ENCODE measurements around the gene IFNE.

The IFNE gene

GRCh38 chr9:21482213-21482612 lies at the start of gene IFNE:
TSS of gene IFNE (minus strand) at chr9:21482313. CDS start at chr9:21481694, 619 bp downstream.
- DNase-seq, result no peak

- DNase-seq, result no peak
Observed at GRCh38 chr9:21528123-21528808, 46.2 kb upstream of the IFNE start.

DNA sequence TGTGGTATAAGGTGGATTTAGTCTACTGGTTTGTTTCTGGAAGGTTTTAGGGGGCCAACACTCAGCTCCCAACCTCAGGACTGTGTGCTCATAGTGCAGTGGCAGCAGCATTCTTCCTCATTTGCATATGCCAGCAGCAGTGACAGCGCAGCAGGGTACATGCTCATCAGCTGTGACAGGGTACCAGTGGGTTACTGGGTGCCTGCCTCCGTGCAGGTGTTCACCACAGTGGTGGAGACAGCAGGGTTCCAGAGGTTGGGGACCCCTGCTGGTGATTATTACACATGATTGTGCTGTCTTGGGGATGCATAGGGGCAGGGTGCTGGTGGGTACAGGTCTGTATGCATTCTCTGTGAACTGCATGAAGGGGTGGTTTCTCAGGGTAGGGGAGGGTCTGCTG lies 45.5 kb upstream of the IFNE start:
- DNase-seq, result no peak

- no peak for DNase-seq
Observed at GRCh38 chr9:21525174-21525573, 43.1 kb upstream of the IFNE start.

- DNase-seq, result no peak
Observed at GRCh38 chr9:21524099-21524830, 42.2 kb upstream of the IFNE start.

DNA sequence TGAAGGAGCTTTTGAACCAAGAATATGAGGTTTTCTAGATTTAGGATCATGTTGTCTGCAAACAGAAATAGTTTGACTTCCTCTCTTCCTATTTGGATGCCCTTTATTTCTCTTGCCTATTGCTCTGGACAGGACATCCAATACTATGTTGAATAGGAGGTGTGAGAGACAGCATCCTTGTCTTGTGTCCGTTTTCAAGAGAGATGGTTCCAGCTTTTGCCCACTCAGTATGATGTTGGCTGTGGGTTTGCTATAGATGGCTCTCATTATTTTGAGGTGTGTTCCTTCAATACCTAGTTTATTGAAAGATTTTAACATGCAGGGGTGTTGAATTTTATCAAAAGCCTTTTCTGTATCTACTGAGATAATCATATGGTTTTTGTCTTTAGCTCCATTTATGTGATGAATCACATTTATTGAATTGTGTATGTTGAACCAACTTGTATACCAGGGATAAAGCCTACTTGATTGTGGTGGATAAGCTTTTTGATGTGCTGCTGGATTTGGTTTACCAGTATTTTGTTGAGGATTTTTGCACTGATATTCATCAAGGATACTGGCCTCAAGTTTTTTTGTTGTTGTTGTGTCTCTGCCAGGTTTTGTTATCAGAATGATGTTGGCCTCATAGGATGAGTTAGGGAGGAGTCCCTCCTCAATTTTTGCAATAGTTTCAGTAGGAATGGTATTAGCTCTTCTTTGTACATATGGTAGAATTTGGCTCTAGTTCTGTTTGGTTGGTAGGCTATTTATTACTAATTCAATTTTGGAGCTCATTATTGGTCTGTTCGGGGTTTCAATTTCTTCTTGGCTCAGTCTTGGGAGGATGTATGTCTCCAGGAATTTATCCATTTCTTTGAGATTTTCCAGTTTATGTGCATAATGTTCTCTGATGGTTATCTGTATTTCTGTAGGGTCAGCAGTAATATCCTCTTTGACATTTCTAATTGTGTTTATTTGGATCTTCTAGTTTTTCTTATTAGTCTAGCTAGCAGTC lies 41.2 kb upstream of the IFNE start:
- no peak for DNase-seq

DNA sequence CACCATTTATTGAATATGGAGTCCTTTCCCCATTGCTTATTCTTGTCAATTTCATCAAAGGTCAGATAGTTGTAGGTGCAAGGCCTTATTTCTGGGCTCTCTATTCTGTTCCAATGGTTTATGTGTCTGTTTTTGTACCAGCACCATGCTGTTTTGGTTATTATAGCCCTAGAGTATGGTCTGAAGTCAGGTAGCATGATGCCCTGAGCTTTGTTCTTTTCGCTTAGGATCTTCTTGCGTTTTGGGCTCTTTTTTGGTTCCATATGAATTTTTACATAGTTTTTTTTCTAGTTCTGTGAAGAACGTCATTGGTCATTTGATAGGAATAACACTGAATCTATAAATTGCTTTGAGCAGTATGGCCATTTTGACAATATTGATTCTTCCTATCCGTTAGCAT lies 40.2 kb upstream of the IFNE start:
- no peak for DNase-seq

- DNase-seq, result no peak
Observed at GRCh38 chr9:21521448-21521847, 39.3 kb upstream of the IFNE start.

GRCh38 chr9:21520501-21521228 lies 38.6 kb upstream of the IFNE start:
- no peak for DNase-seq

DNA sequence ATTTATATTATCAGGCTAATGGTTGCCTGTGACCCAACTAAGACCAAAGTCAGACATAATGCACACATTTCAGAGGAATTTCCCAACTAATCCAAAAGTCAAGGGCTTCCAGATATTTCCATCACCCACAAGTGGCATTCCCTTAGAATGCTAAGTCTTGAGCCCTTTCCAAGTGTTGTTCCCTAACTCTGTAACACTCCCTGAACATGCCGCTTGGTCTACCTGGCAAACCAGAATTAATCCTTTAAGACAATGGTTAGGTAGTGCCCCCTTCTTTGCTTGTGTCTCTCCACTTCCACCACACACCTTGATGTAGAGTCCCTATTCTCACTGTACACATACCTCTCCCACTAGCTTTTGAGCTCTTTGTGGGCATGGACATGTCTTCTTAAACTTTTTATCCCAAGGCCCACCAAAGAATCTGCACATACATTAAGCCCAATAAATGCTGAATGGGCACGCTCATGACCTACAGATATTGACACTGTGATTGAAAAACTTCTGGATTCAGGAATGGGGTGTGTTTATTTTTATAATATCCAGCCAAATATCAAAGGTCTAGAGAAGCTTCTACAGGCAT lies 37.8 kb upstream of the IFNE start:
- no peak for DNase-seq

DNA sequence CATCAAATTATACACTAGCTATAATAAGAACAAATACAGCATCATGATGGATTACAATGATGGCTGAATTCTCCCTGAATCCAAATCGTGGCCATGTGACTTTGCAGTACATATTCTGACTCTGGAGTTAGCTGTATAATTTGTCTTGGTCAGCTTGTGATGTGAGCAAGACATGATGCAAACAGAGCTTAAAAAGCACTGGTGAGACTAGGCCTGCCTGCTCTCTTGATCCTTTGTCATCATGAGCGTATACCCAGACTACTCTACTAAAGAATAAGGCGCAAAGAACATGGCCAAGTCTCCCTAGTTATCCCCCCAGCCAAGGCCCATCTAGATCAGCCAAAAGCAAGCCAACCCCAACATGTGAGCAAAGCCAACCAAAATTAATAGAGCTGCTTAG lies 34.7 kb upstream of the IFNE start:
- no peak for DNase-seq

- DNase-seq, result no peak
Observed at GRCh38 chr9:21513431-21513830, 31.3 kb upstream of the IFNE start.

DNA sequence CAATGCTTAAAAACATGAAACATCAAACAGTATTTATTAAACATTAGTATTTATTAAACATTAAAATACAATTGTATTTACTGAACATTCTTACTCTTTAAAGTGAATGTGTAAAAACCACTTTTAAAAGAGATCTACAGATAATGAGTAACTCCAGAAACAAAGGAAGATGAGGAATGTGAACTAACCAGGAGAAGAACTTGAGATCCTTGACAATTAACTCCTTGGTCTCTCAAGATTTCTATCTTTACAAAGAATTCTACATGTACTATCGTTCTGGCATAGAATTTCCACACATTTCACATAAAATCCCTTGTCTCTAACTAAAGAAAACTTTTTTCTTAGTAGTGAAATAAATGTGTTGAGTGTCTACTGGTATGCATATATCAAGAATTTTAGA lies 28.7 kb upstream of the IFNE start:
- no peak for DNase-seq

GRCh38 chr9:21507483-21507790 lies 25.3 kb upstream of the IFNE start:
- DNase-seq, result no peak

- no peak for DNase-seq
Observed at GRCh38 chr9:21506626-21507482, 24.7 kb upstream of the IFNE start.

DNA sequence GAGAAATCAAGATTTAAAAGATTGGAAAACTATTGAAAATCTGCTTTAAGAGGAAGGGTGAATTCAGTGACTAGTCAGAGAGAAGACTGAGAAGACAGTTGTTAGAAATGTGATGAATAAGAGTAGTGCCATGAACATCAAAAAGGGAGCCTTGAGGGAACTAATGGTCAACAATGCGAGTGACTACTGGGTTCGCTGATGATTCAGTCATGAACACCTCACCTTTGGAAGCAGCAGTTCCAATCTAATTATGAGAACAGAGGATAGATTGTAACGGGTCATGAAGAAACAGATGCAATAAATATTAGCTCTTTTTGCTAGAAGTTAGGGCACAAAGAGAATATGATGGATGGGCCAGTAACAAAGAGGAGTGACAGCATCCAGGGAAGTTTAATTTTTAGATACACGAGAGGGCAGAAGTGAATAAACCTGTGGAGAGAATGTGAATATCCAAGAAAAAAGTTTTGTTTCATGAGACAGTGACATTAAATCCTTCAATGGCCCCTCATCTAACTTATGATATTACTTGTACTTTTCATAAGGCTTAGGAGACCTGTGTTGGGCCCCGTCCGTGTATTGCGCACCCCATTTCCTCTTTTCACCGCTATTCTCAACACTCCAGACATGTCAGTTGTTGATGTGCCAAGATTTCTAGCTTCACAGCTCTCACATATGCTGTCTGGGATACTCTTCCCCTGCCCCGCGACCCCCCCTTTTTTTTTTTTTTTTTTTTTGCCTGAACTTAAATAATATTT lies 23.5 kb upstream of the IFNE start:
- DNase-seq, result no peak

- DNase-seq, result no peak
Observed at GRCh38 chr9:21504894-21505293, 22.8 kb upstream of the IFNE start.

DNA sequence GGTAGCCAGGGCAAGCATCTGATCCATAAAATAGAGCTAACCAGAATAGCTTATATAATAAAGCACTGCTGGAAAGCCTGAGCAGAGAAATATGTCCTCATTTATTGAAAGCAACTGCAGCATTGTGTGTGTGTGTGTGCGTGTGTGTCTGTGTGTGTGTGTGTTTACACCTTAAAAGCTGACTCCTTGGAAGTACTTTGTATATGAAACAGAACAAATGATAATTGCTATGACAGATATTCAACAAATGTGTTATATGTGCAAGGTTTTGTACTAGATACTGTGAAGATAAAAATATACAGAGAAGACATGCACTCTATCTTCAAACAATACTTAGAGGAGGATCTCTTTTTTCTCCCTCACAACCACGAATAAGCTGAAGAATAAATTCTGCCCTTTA lies 22.0 kb upstream of the IFNE start:
- no peak for DNase-seq

DNA sequence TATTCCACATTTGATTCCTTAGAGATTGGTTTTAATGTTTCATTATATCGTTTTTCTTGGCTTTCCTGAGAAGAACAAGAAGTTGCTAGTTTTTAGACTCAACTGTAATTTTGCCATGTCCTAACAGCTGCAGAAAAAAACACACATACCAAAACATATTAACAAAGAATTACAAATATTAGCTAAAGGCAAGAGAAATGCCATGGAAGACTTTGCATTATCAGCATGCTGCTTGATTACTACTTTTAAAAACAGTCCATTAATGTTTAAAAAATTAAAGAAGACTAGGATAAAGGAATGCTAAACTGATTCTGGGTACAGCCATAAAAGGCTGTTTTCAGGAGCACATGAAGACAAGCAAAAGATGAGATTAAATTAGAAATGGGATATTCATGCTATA lies 20.5 kb upstream of the IFNE start:
- no peak for DNase-seq

DNA sequence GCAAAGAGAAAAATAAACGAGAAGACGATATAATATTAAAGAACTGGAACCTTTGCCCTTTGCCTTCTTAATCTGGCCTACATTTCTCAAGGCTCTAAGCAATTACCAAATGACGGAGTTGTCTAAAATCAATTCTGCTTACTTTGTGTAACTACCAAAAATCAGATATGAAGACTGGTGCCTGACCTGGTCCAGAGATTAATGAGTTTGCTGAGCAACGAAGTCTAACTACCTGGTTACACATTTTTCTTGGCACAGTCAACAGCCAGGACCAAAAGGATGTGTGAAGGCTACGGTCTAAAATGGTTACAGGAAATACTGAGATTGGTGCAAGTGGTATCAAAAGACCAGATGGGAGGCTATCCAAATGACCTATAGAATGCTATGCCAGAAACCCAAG lies 17.8 kb upstream of the IFNE start:
- no peak for DNase-seq

DNA sequence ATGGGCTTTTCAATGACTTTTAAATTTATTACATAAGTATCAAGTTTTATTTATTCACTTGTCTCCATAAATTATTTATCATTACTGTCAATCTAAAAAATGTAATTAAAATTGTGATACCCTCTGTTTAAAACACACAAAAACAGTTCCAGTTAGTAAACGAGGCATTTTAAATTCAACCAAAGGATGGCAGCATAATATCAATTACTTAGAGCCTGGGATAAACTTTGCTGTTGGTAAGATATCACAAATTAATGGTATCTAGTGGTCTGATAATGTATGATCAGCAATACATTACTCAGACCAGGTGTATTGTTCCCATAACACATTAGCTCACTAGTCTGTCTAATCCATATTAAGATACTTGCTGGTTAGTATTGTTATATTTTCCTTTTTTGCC lies 9.6 kb upstream of the IFNE start:
- no peak for DNase-seq

All from activated CD4-positive, alpha-beta T cell treated with anti-CD3 and anti-CD28 coated beads for 1 hour (primary cell).